Activated CD4-positive, alpha-beta T cell treated with anti-CD3 and anti-CD28 coated beads, Interleukin-10, Interleukin-2, amounts not matched to agents 100 ng/mL and 50 ng/mL, durations not matched to agents 16 hours and 8 hours (primary cell): Measurements from ENCODE around the gene CMSS1.

Experiments used
- DNase-seq: peaks from one replicate; pipeline ENCODE4 v3.0.0-alpha.2; 2020

Gene CMSS1

DNA sequence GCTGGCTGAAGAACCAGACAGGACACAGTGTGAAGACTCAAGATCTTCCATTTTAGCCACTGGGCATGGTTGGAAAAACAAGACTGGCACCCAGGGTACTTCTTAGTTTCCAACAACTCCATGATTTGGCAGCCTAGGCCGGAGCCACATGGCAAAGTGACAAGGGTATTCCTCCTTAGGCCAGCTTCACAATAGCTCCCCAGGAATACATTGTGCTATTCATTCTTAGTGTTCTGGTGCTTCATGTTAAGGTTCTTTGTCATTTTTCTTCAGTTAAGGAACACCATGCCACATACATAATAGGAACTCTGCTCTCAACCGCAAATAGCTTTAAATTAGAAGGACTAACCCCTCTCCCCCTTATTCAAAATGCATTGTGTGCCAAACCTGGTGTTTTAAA is 304.7 kb downstream of the CMSS1 start:
- no peak for DNase-seq

DNA sequence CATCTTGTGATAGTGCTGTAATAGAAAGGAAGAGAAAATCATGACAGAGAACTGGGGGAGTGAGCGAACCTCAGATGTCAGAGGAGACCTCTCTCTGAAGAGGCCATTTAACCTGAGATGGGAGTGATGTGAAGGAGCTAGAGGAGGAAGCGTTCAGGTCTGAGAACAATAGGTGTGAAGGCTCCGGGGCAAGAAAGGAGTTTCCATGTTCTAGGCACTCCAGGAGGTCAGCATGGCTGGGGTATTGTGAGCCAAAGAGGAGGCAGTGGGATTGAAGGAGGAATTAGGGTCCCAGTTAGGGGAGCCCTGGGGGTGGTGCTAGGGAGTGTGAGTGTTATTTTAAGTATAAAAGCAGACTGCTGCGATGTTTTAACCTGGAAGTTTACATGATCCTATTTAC is 305.4 kb downstream of the CMSS1 start:
- DNase-seq, result no peak

DNA sequence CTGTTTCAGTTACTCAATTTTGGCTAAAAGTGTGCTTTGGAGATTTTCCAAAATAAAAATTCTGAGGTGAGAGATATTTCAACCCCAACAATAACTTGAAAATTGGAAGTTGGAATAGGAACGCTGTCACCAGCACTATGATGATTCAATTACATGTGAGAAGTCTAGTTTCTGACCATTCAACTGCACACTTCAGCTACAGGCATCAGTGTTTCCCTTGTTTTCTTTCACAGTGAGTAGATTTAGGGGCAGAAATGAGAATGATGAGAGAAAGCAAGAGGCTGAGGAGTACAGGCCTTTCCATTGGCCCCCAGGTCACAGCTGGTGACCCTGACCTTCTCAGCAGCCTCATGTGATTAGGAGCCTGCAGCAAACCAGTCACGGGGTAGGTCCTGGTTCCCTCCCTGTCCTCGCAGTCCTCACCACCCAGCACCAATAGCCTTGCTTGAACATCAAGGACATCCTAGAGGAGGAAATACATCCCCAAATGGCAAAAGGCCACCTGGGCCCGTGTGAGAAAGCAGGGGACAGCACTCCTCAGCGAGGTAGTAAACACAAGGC is 306.6 kb downstream of the CMSS1 start:
- DNase-seq, result peak; percentile 7

DNA sequence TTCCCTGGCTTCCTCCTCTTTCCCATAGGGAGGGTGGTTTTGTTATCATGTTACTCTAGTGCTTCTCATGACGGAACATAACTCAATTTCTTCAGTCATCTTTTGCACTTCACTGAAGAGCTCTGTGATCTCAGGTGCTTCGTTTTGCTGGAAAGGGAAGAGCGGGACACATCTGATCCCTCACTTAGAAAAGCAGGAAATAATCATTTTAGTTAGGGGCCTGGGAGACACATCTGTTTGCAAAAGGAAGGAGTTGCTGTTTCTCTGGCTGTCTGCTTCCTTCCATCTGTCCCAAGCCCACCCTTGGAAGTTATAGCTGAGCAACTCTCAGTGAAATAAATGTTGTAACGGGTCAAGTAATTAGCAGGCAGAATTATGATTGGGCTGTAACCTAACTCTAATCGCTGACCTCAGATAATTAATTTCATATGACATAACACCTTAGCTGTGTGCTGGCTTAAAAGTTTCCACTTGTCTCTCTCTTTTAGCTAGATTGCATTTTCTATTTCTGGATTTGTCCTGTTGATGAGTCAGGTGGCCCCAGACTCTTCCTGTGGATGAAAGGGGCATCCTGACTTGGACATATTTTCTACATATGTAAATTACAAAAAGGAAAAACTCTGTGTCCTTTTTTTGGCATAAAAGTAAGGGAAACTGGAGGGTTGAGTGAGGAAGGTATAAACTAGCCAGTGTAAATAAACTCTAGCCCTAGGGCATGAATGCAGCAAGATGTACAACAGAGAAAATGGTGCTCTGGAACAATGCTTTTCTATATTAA is 307.7 kb downstream of the CMSS1 start:
- DNase-seq, result no peak

DNA sequence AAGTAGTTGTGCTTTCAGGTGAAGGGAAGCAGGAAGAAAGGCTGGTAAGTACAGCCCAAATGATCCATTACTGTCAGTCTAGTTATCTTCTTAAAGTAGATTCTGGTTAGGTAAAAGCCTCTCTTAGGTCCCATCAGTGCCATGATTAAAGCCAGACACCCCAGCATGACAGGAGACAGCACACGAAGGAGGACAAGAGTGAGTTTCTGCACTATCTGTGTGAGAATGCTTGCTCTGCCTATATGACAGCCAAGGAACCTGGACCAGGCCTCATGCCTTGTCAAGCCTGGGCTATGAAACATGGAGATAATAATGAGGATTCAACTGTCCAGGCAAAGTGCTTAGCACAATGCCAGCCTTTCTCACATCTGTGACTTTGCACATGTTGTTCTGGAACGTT is 310.1 kb downstream of the CMSS1 start:
- DNase-seq, result no peak

DNA sequence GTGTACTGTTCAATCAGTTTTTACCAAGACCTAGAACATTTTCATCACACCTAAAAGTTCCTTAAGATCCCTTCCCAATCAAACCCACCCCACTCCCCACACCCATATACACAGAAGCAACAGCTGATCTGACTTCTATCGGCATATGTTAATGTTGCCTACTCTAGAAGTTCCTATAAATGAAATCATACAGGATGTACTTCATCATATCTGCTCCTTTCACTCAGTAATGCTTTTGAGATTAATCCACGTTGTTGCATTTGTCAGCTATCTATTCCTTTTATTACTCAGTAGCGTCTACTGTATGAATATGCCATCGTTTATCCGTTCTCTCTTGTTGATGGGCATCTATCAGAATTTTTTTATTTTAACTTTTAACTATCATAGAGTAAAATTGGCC is 310.9 kb downstream of the CMSS1 start:
- peak; percentile 29 for DNase-seq

DNA sequence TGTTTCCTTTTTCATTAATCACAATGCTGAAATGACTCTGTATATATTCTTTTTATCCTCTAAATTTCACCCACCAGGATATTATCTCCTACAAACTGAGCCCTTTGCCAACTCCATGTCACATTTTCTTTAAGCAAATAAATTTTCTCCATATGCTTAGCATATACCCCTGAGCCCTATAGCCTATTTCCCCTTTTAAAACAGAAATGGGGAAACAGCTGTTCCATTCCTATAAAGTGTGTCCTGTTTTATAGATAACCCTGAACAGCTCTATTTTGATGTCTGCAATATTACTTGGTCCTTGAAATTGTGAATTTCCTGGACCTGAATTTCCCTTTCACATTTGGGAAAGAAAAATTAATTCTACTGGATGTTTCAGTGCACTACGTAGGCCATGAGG is 312.3 kb downstream of the CMSS1 start:
- DNase-seq, result no peak

DNA sequence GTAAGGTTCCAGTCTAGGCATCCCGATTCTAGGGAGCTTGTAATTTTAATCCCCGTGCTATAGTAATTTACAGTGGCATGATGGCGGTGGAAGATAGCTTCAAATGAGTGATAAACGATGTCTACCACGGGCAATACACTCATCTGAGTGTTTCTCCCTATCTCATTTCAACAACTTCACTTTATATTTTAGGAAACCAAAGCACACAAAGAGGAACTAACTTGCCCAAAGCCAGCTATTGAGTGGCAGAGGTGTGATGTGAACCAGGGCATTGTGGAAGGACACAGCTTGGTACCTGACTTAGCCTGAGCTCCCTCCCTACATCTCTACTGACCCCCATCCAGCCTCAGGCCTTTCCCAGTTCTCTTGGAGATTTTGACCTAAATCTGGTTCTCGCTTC is 313.6 kb downstream of the CMSS1 start:
- DNase-seq, result no peak

DNA sequence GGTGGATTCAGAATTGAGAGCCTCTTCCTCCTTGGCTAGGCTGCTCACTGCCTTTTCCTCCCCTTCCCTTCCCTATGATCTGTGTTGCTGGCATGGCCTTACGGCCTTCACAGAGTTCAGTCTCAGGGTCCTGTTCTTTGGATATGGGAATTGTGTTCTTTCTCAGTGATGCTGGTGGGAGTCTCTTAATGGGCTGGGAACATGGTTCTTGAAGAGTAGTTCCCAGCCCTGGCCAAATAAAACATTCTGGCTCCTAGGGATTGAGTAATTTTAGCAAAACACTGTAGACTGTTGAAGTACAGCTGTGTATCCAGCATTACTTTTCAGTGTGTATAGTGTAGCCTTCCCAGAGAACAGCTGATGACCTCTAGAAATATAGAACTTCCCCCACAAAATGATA is 319.3 kb downstream of the CMSS1 start:
- DNase-seq, result no peak

DNA sequence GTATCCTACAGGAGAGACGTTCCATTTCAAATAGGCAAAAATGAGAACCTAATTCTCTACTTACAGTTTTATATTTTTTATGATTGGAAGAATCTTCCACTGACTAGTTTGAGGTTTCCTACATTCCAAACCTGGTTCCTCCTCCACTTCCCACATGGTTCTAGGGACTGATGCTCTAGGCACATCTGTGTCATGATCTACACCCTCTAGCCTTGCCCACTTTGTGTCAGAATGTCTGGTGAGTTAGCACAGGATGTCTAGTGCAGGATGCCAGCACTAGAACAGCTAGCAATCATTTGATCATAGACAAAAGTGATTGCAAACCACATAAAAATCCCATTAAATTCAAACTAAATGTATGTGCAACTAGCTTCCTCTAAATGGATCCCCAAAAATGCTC is 323.3 kb downstream of the CMSS1 start:
- no peak for DNase-seq

DNA sequence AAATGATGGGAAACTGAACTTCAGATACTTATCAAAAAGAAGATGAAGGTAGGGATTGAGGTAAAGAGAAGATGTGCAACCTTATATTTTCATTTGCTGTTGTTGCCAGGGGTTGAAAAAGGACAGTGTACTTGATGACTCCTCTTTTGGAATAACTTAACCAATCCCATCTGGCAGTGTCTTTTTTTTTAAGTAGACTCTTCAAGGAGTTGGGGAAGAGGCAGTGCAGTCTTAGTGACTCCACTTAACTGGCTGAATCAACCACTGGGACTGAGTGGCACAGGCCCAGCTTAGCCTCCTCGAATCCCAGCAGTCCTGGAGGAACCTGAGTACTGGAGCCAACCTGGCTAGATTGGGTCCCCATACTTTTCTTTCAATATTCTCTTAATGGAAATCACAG is 323.9 kb downstream of the CMSS1 start:
- no peak for DNase-seq

DNA sequence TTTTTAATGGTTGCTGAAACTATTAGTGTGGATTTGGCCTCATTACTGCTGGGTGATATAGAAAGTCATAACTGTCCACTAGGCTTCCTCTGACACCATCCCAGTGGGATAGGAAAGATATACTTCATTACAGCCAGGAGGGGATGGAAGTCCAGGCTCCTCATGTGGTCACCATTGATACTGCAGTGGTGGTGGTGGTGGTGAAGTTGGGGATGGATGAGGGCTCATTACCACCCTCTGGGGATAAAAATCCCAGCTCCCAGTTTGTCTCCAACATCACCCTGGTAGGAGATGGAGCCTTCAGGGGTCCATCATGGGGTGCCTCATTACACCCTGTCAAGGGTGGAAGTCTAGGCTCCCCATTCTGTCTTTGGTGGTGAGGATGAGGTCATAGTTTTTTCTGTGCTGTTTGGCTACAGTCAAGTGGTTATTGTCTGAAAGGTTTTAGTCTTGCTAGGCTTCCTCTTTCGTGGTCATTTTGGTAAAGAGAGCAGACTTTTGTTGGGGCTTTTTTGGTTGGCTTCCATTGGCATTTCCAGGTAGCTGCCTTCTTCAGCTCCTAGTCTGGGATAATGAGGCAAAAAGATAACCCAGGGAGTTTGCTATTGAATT is 326.7 kb downstream of the CMSS1 start:
- DNase-seq, result peak; percentile 14

DNA sequence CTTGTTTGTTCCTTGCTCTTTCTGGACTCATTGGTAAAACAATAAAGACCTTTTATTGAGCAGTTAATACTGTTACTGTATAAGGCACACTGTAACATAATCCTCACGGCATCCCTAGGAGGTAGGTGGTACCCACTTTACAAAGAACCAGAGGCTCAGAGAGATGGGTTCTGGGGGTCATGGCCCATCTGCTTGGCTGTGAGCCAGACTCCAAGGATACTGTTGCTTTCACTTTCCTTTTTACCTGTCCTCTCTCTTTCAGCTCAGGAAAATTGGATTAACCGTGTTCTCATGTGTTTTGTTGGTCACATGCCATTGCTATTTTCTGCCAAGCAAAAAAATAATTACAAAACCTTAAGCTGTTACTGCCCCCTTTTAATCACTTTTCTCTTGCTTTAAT is 331.5 kb downstream of the CMSS1 start:
- no peak for DNase-seq

DNA sequence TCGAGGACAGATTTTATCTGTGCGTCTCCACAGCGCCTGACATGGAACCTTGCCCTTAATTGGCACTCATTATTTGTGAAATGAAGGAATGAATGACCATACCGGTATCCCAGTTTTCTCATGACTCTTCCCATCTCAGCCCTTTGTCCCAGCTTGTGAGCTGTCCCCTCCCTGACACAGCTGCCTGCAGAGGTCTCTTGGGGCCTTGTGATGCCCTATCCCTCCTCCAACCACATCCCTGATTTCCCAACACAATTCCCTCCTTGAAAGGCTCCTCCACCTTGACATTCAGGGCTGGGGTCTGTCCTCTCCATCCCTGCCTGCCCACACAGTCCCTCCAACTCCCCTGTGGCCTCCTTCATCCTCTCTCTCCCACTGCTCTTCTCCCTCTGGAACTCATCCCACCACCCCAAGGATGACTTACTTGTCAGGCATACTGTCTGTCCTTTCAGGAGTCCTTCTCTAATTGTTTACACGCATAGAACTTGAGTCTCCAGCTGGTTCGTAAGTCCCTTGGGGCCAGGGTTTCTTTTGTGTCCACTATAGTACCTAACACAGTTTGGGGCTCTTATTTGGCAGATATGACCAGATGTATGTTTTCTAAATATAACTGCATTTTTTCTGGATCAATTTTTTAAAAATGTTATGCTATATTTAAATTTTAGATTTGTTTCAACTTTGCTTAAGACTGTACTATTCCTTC is 332.2 kb downstream of the CMSS1 start:
- no peak for DNase-seq

DNA sequence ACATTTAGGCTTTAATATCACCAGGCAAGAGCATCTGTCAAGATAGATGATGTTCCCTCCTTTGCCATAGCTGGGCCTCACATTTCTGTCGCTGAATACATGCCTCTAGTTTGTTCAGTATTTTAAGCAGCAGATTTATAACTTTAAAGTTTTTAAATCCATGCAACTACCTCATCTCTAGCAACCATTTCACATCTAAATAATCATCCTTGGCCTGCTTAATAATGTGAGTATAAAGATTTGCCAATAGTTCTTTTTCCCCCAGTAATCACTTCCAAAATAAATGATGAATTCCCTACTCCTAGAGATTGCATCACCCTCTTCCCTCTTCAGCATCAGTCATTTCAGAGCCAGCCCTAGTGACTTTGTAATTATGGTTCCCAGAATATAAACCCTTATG is 332.8 kb downstream of the CMSS1 start:
- no peak for DNase-seq

DNA sequence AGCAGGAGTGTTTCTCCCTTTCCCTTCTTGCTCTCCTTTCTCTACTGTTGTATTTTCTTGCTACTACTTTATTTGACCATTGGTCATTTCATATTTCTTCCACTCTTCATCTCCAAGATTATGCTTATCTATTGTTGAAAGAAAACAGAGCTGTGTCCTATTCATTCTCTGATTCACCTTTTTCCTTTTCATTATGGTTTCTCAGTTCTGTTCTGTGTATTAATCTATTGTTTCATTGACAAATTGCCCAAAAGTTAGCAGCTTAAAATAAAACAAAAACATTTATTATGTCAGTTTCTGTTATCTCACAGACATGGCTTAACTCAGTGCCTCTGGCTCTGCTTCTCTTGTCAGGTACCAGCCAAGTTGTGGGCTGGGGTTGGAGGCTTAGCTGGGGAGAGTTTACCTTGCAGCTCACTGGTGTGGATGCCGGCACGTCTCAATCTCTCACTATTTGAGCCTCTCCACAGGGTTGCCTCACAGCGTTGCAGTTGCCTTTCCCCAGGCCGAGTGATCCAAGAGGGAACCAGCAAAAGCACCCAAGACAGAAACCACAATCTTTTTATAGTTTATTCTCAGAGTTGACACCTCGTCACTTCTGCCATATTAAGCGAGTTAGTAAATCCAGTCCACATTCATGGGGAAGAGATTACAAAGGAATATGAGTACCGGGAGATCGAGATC is 333.5 kb downstream of the CMSS1 start:
- no peak for DNase-seq

DNA sequence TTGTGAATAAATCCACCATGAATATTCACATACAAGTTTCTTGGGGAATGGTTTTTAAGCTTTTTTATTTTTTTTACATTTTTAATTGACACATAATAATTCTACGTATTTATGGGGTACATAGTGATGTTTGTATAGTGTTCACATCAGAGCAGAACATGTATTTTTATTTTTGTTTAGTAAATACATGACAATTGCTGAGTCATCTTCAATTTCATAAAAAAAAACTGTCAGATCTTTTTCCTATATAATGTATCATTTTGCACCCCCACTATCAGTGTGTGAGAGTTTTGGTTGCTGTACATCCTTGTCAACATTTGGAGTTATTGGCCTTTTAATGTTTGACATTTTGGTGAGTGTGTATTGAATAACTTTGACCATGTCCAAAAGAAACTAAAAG is 336.5 kb downstream of the CMSS1 start:
- no peak for DNase-seq

DNA sequence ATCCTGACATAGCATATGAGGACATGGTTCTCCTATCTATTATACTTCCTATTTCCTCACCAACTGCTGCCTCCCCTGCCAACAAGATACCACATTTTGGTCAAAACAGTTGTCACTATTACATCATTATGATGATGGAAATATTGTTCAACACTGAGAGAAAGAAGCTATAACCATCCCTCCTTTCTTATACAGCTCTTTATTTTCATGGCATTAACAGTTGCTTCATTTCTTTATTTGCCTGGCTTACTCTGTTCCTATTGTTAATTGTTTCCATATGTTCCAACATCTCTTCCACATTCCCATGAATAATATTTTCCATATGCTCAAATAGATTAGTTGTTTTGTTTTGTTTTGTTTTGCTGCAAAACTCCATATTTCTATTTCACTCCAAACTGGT is 337.5 kb downstream of the CMSS1 start:
- DNase-seq, result no peak

DNA sequence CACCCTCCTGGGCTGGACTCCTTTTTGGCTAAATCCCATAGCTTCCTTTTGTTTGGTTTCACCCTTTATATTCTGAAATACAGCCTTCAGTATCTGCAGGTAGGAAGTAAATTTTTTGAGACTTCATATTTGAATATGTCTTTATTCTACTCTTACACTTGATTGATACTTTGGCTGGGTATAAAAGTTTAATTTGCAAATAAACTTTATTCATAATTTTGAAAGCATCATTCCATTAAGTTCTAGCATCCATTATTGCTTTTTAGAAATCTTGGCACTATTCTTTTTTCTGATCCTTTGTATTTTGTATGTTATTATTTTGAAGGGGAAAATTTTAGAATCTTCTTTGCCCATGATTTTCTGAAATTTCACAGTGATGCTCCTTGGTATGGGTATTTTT is 337.9 kb downstream of the CMSS1 start:
- no peak for DNase-seq

DNA sequence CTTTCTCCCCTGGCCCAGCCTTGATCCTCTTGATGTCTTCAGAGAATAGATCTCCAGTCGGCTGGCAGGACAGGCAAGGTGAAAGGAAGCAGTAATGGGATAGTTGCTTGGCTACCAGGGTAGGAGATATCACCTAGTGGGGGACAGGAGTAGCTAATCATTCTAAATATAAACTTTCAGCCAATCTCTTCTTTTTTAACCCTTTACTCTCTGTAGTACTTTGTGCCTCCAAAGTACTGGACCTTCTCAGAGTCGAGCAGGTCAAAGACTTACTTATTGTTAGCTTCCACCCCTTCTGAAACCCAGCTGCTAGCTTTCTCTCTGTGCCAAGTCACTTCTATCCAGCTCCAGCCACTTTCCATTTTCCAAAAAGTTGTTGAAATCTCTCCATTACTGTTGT is 340.0 kb downstream of the CMSS1 start:
- DNase-seq, result no peak

DNA sequence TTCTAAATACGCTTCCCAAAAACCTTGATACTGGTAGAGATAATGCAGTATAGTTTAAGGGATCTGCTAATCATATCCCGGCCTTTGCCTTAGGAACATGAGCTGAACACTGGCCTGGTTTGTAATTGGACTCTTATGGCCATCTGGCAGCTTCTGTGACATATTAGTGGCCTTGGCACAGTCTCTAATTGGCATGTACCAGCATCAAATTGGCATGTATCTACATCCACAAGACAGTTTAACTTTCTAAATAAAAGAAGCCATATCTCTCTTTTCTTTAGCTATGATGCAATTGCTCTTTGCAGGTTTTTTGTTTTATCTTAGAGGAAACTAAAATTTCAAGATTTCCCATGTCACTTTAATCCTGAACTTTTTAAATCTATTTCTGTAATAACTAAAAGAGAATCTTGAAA is 341.3 kb downstream of the CMSS1 start:
- DNase-seq, result no peak

DNA sequence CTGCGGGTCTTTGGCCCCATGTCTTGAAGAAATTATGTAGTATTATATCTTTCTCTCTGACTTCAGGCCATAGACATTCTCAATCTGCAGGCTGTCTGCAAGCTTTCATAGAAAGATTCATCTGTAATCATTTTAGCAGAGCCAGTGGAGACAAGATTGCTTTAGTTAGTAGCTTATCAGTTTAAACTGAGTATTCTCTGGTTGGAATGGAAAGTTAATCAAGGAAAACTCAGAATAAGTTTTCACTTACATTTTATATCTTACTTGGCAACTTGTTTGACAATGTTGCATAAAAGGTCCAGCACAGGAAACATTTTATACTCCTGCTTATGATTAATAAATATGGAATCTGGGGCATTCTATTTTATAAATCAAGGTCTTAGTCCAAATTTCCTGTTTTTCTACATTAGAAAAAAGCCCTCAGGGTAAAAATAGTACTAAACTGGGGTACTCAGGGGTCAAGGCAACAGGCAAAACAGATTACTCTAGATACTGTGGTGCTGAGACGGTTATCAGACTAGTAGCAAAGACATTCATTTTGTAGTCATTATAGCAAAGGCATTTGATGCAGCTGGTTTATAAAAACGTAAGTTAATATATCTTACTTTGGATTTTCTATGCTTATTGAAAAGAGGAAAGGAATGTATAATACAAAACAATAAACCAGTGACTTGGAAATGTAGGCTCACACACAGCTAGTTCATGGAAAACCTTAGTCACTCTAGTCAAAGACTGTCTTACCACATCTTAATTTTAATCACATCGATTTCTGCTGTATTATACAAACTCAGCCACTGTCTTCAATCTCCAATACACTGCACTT is 341.9 kb downstream of the CMSS1 start:
- no peak for DNase-seq

DNA sequence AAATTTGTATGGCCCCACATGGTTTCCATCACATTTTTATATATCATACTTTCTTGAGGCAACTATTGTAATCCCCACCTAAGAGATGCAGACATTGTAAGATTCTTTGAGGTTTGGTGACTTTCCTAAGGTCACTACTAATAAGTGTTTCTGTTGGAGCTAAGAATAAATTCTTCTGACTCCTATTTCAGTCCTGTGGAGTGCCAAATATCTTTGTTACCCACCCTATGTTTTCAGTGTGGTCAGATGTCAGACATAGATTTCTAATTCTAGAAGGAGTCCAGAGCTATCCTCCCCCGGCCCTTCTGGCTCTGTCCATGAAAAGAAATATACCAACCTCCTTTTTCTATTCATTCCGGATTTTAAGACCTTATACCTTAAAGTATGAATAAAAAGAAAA is 342.9 kb downstream of the CMSS1 start:
- no peak for DNase-seq
